GM19023 (cell line): ENCODE results near the gene STARD13.
A peak's percentile ranks its signal among the peaks of the same experiment; 100 is the strongest.

ENCODE experiments used
- ATAC-seq: cut with Tn5 transposase; IDR thresholded peaks from one replicate; pipeline ENCODE4 v1.9.1; 2021; ENCODE audit warnings: mild to moderate bottlenecking, moderate library complexity; ENCODE audit not compliant: unreplicated experiment

The STARD13 gene

GRCh38 chr13:33206425-33206824 lies 79.1 kb downstream of the STARD13 start:
- ATAC-seq, result no peak

DNA sequence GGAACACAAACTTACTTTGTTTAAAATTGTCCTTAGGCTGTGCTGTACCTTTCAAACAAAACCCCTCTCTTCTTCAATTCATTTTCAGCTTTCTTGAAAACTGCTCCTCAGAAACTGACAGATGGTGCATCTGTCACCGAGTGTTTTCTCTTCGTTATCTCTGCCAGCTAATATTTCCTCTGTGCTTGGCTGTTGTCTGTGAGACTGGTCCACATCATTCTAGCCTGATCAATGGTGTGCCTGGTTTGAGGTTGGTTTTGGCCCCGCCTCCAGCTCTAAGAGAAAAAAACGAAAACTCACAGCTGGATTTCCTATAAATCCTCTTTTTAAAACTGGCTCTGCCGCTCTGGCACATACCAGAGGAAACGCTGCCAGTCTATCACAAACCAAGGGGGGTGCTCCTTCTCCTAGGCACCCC lies 79.7 kb downstream of the STARD13 start:
- peak; percentile 53 for ATAC-seq

DNA sequence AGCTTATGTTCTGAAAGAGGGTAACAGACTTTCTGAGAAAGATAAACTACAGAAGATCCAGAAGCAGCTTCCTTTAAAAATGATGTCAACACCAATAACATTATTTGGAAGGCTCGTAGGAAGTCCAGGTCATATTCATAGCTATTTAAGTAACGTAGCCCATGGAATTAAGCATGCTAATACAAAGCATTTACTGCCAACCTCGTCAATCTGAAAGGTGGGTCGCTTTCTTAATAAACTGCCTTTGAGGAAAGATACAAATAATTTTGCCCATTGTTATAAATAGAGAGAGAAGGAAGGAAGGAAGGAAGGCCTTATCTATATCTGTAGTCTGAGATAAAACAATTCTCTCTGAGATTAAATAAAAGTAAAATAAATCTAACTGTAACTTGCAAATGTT lies 80.3 kb downstream of the STARD13 start:
- ATAC-seq, result no peak

DNA sequence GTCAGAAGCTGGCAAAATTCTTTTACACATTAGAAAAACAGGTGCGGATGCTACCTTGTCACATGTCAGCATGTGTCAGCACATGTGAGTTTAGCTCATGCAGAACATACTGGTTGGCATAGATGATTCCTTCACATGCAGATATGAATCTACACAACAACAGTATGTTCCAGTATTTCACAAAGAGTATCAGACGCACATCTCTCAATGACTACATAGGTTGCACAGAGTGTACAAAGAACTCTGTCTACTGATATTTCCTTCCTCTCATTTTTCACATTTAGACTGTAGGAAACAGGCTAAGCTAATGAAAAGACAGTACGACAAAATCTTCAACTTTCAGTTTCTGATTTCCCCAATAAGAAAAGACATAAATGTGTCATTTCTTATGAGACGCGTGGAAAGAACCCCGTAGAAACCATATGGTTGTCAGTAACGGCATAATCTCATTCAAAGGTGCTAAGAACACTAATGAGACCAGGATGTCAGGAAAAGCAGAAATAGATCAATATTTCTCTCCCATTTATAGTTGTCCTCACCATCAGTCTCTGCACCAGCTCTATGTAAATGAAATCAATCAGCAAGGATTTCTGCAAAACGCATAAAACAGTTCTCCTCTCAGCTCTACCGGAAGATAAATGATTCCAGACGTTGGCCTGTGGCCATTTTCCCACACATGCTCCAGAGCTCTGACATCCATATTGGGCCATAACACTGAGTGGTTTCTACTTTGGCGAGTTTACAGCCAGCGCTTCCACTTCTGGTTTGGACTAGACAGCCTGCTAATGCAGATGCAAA lies 81.2 kb downstream of the STARD13 start:
- no peak for ATAC-seq

GRCh38 chr13:33202644-33203169 lies 82.8 kb downstream of the STARD13 start:
- peak; percentile 25 for ATAC-seq

GRCh38 chr13:33201659-33202058 lies 83.9 kb downstream of the STARD13 start:
- no peak for ATAC-seq

- no peak for ATAC-seq
Measured at GRCh38 chr13:33199289-33199850, 86.2 kb downstream of the STARD13 start.

DNA sequence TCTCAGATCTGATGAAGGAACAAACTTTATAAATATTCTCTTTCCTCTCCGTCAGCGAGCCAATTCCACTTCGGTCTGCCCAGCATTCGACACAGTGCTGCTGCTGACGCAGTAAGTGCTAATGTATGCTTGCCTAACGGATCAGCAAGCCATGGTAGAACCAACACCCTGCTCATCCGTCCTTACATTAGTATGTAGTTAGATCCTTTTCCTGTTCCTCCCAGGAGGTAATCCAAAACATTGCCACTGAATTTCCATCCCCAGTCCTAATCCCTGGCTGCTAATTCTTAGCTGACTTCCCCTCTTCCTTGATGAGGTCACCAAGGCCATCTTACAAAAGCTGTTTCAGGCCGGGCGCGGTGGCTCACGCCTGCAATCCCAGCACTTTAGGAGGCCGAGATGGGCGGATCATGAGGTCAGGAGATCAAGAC lies 88.0 kb downstream of the STARD13 start:
- ATAC-seq, result no peak

- ATAC-seq, result no peak
Measured at GRCh38 chr13:33196767-33197166, 88.8 kb downstream of the STARD13 start.

GRCh38 chr13:33195693-33196464 lies 89.7 kb downstream of the STARD13 start:
- no peak for ATAC-seq

- peak; percentile 76 for ATAC-seq
Measured at GRCh38 chr13:33194820-33195692, 90.5 kb downstream of the STARD13 start.

DNA sequence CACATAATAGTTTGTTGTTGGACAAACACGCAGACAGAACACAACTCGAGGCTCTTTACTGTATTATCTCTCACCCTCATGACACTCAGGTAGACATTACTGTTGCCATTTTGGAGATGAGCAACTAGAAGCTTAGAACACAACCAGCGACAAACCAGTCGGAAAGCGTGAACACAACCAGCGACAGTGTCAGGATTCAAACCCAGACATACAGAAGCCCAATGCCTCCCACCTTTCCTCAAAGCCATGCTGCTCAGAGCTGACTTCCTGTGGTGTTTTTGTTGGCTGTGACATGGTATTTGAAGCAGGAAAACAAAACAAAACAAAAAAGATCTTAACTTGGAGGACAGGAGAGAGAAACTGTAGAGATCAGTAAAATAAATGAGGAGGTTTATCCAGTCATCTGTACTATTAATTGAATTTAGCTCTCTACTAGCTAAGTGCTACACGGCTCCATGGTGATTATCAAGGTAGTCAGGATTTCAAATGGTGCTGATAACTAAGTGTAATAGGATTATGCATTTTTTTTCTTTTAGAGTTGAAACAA lies 92.1 kb downstream of the STARD13 start:
- ATAC-seq, result no peak

DNA sequence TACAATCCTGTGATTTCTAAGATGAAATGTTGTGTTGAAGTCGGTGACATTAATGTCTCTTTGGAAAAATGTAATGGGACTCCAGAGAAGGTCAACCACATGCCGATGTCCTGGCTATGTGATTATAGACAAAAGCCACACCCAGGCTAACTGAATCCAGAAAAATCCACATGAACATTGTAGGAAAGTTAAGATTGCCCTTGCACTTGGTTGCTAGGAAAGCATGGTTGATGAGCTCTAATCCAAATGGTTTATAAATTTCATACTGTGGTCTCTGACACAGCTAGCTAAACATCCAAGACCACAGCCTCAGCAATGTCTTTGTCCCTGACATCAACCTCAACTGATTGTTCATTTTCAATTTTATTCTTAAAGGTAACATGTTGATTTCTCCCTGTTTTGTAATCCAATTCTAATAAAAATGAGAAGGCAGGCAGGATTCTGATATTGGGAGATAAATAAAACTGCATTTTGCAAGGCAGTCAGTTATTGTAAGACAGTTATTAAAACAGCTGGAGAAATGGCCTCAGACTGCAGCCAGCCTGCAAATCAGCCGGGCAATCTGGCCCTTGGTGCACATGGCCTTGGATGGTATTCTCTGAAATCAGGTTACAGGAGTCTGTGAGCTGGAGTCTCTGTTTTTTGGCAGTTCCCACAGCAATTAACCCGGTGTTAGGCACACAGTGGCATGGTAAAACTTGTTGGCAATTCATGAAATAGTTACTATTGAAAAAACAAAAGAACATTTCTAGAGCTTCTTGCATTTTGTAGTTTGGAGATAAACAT lies 93.9 kb downstream of the STARD13 start:
- ATAC-seq, result no peak

DNA sequence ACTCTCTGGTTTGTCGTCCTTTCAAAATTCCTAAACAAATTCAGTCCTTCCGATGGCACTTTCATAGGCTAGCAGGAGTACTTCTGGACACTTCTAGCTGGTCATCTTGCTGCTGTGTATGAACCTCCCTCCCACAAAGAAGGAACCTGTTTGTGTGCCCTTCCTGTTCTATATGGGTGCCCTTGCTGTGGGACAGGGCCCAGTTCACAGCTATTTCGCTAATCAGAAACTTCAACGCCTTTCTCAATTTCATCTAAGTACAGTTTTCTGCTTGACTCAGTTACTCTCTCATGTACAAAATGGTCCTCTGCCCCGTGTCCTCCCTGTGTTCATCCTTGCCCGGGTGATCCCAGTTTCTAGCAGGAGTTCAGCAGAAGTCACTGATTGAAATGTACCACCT lies 96.1 kb downstream of the STARD13 start:
- no peak for ATAC-seq

GRCh38 chr13:33188093-33188882 lies 97.3 kb downstream of the STARD13 start:
- ATAC-seq, result peak; percentile 51

- ATAC-seq, result no peak
Measured at GRCh38 chr13:33186861-33187291, 98.7 kb downstream of the STARD13 start.

DNA sequence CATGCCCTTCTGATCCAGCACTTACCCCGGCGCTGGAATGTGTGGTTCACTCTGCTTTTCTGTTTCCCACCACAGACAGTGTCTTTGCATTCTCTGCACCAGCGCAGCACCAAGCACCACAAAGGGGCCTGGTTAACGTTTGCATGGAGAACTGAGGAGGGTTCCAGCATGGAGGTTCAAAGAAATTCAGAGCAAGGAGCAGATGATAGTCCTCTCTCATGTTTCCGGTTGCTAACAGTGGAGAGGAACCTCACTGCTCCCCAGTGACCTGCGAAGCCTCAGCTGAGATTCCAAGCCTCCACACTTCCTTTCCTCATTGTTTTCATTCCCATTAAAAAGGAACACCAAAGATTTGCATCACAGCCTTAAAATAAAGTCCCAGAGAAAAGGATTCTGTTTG lies 99.7 kb downstream of the STARD13 start:
- ATAC-seq, result no peak

DNA sequence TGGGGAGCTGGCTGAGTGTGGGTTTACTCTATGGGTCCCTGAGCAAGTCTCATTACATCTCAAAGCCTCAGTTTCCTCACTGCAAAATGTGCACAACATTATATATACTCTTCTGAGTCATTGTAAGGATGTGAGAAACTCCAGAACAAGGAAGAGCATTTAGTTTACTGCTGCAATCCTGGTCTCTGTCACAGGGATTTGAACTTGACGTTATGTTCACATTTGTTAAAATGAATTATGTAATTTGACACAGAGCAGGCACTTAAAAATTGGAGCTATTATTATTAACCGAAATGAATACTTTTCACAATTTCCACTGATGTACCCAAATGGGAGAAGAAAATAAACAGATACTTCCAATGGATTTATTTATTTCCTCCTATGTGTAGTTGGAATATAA lies 101.0 kb downstream of the STARD13 start:
- no peak for ATAC-seq

DNA sequence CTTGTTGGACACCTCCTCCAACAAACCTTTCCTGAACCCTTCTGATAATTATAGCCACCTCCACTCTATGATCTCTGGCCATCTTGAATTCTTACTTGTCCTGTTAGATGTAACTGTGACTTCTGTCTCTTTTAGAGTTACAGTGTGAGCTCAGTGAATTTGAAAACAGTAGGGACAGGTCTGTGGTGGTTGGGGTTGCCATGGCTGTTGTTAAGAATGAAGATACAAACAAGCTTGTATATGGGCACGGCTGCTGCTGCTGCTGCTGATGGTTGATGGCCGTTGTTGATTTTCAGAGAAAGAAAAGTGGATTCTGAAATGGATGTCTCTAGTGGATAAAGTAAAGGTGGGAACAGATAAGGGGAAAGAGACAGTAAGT lies 101.5 kb downstream of the STARD13 start:
- no peak for ATAC-seq
